D721Med (cell line): ENCODE measurements around the gene LNP1.

ENCODE experiments used
- DNase-seq: peaks from one replicate; pipeline ENCODE4 v3.0.0; 2011; ENCODE audit warnings: low spot score; ENCODE audit not compliant: insufficient read length
- FAIRE-seq: peaks from 2 replicates; lab custom pipeline; 2011; peaks lifted over from hg19 to GRCh38; lab: Jason Lieb, UNC
- CTCF ChIP-seq: IDR thresholded peaks from 2 replicates; pipeline ENCODE4 v1.5.1; 2012; ENCODE audit warnings: mild to moderate bottlenecking, control low read depth; ENCODE audit not compliant: insufficient read depth; ENCODE audit errors: missing control alignments

LNP1 gene

GRCh38 chr3:100407977-100408532 lies 6.7 kb downstream of the LNP1 start:
- FAIRE-seq = no peak
- DNase-seq = no peak
- no peak for TF ChIP-seq CTCF

- FAIRE-seq = no peak
- no peak for DNase-seq
- TF ChIP-seq CTCF = no peak
Measured at GRCh38 chr3:100411091-100411982, 10.0 kb downstream of the LNP1 start.

- DNase-seq = no peak
- TF ChIP-seq CTCF = no peak
- FAIRE-seq = no peak
Measured at GRCh38 chr3:100412912-100413590, 11.7 kb downstream of the LNP1 start.

- DNase-seq (no peak), FAIRE-seq (no peak)
- TF ChIP-seq CTCF = no peak
Measured at GRCh38 chr3:100413613-100414012, 12.3 kb downstream of the LNP1 start.

GRCh38 chr3:100416176-100416575 lies 14.8 kb downstream of the LNP1 start:
- DNase-seq (no peak), FAIRE-seq (no peak)
- TF ChIP-seq CTCF = no peak

- DNase-seq (no peak), FAIRE-seq (no peak)
- no peak for TF ChIP-seq CTCF
Measured at GRCh38 chr3:100416863-100417262, 15.5 kb downstream of the LNP1 start.
